ENCODE data around the gene SLC7A1. TPM values are rescaled to one million over a fixed set of nuclear protein-coding genes. Genes with fewer than 3 reads are reported as not detected.

The SLC7A1 gene
- polyA plus RNA-seq, 1 experiment: 43.2 TPM

GRCh38 chr13:29548722-29549121, 46.8 kb downstream of the SLC7A1 start:
- no peaks in the 10 kb centered on the region for H3K27me3 ChIP-seq (ENCODE audit: control insufficient read depth, insufficient read depth, low read length)
- CTCF ChIA-PET: interaction anchor here (1.3 kb wide), 1 partner anchor 154 kb away, joined by 3 read pairs; no protein-coding TSS in a partner anchor
- no peak for DNase-seq (ENCODE audit: low read depth)
- POLR2A ChIA-PET: no interaction called here
- peaks cover 11% of the 10 kb centered on the region for H3K36me3 ChIP-seq (ENCODE audit: control insufficient read depth, insufficient read depth, low read length)
- no peak for TF ChIP-seq CTCF (IDR thresholded peaks at IDR 0.05; ENCODE audit: insufficient read depth, low read depth, low read length)
- no peak overlapping the region for H3K4me3 ChIP-seq (ENCODE audit: low read depth, low read length)

GRCh38 chr13:29547153-29547552, 48.3 kb downstream of the SLC7A1 start:
- POLR2A ChIA-PET: no interaction called here
- no peak for DNase-seq (ENCODE audit: low read depth)
- CTCF ChIA-PET: interaction anchor here (1.2 kb wide), 1 partner anchor 39 kb away, joined by 4 read pairs; no protein-coding TSS in a partner anchor
- H3K36me3 ChIP-seq (ENCODE audit: control insufficient read depth, insufficient read depth, low read length): peaks cover 7% of the 10 kb centered on the region
- TF ChIP-seq CTCF (IDR thresholded peaks at IDR 0.05; ENCODE audit: insufficient read depth, low read depth, low read length): no peak
- H3K4me3 ChIP-seq (ENCODE audit: low read depth, low read length): no peak overlapping the region
- no peaks in the 10 kb centered on the region for H3K27me3 ChIP-seq (ENCODE audit: control insufficient read depth, insufficient read depth, low read length)

- H3K27me3 ChIP-seq (ENCODE audit: control insufficient read depth, insufficient read depth, low read length): no peaks in the 10 kb centered on the region
- no peak for DNase-seq (ENCODE audit: low read depth)
- peaks cover 7% of the 10 kb centered on the region for H3K36me3 ChIP-seq (ENCODE audit: control insufficient read depth, insufficient read depth, low read length)
- TF ChIP-seq CTCF (IDR thresholded peaks at IDR 0.05; ENCODE audit: insufficient read depth, low read depth, low read length): no peak
- ChIA-PET CTCF (interaction anchor here (1.2 kb wide), 1 partner anchor 39 kb away, joined by 4 read pairs; no protein-coding TSS in a partner anchor), POLR2A (no interaction called here)
- H3K4me3 ChIP-seq (ENCODE audit: low read depth, low read length): no peak overlapping the region
Observed at GRCh38 chr13:29546662-29547061, 48.8 kb downstream of the SLC7A1 start.

- no peak for TF ChIP-seq CTCF (IDR thresholded peaks at IDR 0.05; ENCODE audit: insufficient read depth, low read depth, low read length)
- CTCF ChIA-PET: interaction anchor here (1.2 to 1.3 kb wide), 2 partner anchors 37 to 38 kb away, joined by 3 to 4 read pairs; no protein-coding TSS in a partner anchor
Observed at GRCh38 chr13:29545988-29546387, 49.5 kb downstream of the SLC7A1 start.

GRCh38 chr13:29543230-29544215, 52.0 kb downstream of the SLC7A1 start:
- 0 out of 2 replicates have a peak, but pooled peaks have one; percentile 2 for TF ChIP-seq CTCF (IDR thresholded peaks at IDR 0.05; ENCODE audit: insufficient read depth, low read depth, low read length)
- no peaks in the 10 kb centered on the region for H3K27me3 ChIP-seq (ENCODE audit: control insufficient read depth, insufficient read depth, low read length)
- peaks cover 6% of the 10 kb centered on the region; the same call in 1 of the 2 replicates for H3K36me3 ChIP-seq (ENCODE audit: control insufficient read depth, insufficient read depth, low read length)
- POLR2A ChIA-PET: no interaction called here
- H3K4me3 ChIP-seq (ENCODE audit: low read depth, low read length): no peak overlapping the region
- CTCF ChIA-PET: interaction anchor here (0.6 to 1.3 kb wide), 2 partner anchors 35 to 1144 kb away, joined by 3 read pairs; no protein-coding TSS in a partner anchor
- DNase-seq (ENCODE audit: low read depth): no peak

More at GRCh38 chr13:29545988-29546387, 49.5 kb downstream of the SLC7A1 start:
- Histone ChIP-seq H3K4me3 (ENCODE audit: low read depth, low read length) (no peak overlapping the region), H3K27me3 (ENCODE audit: control insufficient read depth, insufficient read depth, low read length) (no peaks in the 10 kb centered on the region), H3K36me3 (ENCODE audit: control insufficient read depth, insufficient read depth, low read length) (peaks cover 8% of the 10 kb centered on the region)
- no peak for DNase-seq (ENCODE audit: low read depth)
- POLR2A ChIA-PET: no interaction called here
